ENCODE measurements around the gene SSTR3.

SSTR3 gene

DNA sequence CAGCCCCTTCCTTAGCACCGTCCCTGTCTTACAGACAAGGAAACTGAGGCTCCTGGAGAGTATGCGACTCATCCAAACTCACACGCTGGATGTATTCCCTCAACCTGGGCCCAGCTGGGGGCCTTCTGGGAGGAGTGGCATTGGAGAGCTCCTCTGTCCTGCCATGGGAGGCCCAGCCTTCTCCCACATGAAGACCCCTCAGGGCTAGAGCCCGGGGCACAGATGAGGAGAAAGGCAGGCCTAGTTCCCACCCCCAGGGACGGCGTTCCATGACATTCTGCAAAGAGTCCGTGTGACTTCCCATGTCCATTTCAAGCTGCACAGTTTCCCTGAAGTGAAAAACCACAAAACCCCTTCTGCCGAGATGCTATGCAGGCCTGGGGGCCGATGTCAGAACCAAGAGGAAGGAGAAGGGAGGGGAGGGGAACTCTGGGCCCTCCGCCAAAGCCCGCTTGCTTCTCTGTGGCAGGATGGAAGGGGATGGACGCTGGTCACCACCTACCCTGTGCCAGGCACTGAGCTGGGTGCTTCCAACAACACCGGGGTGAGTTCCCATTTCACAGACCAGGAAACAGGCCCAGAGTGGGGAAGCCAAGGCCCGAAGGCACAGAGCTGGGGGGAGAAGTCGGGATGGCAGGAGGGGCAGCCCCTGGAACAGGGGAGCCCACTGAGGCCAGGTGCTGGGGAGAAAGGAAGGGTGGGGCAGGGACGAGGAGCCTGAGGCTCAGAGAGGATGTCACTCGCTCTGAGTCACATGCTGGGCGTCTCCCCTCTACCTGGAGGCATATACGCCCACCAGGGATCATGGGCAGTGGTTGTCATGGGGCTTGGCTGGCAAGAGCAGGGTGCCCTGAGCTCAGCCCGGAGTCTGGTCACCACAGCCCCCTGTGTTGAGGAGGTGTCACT is 16.1 kb upstream of the SSTR3 start:
- no peak for DNase-seq

DNA sequence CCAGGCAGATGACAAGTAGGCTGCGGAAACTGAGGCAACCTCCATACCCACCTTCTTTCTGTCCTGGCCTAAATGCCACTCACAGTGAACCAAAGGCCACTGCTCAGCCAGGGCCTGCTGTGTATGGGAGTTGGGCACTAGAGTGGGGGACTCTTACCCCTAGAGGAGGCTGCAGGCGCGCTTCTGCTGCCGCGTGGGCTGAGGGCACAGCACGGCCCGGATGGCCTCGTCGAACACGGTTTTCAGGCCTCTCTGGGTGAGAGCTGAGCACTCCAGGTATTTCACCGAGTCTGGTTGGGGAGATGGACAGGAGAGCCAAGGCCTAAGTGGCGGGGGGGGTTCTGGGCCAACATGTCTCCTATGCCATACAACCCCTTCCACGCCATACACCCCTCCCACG is 14.2 kb upstream of the SSTR3 start:
- no peak for DNase-seq

DNA sequence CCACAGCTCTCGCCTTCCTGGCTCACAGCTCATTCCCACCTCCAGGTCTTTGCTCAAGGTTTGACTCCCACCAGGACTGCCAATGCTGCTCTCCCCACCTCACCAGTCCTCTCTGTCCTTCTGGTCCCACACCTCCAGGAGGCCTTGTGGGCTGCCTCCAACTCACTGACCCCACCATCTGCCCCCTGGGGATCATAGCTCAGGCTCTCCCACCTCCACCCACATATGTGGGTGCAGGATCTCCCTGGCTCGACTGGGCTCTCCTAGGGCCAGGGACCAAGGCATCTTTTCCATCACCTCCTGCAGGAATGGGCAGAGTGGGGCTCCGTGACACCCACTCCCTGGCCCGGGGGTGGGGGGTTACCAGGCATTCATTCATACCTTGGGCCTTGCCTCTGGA is 13.8 kb upstream of the SSTR3 start:
- no peak for DNase-seq

DNA sequence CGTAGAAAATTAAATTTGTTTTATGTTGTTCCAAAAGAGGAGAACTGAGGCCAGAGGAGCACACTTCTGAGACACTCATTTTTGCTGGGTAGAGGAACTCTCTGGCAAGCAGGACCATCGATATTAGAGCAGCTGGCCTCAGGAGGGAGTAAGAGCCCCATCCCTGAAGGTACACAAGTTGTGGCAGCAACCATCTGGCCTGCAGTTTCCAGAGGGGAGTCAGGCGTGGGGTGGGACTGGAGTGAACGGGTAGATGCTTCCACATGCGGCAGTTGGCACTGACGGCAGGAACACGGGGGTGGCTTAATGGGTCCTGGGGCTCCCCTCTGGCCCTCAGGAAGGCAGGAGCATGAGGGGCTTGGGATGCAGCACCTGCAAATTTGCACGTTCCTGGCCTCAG is 13.2 kb upstream of the SSTR3 start:
- DNase-seq = no peak

DNA sequence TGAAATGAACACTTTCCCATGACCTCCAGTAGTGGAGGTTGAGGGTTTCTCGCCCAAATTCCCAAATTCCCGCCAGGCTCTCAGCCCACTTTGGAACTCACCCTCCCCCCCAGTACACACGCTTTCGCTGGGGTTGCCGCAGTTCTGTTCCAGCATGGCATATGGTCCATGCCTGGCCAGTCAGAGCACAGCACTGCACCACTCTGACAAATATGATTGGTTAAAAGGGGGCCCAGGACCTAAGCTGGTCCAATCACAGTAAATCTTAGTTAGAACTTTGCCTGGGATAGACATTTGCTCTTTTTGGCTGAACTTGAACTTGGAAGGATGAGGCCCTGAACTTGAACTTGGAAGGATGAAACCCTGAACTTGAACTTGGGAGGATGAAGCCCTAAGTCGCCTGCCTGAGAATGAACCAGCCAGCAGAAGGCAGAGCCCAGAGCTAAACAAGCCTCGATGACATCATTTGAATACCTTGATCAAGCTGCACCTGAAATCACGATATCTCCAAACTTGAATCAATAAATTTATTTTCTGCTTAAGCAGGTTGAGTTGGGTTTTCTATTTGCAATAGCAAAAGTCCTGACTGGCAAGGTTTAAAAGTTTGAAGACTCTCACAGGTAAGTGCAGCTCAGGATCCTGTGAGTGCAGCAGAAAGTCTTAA is 12.6 kb upstream of the SSTR3 start:
- no peak for DNase-seq

DNA sequence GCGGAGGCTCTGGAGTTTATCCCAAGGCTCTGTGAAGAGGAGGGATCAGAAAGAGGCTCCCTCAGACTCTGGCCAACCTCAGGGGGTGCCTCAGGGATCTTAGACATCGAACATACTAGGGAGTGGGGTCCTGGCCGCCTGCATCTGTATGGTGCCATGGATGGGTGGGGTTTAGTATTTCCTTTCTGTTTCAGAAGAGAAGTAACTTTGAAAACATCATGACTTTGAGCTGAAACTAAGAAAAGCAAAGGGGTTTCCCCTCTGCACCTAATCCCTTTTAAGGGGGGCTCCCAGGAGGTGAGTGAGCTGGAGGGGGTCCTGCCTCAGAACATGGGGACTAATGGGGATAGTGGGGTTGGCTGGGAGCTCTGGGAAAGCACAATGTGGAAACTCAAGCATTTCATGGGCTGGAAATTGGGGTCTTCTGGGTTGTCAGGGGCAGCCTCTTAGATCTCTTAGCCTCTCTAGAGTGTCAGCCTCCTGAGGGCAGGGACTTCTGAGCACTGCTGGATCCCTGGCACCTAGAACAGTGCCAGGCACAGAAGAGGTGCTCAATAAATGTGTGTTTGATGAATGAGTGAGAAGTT is 11.8 kb upstream of the SSTR3 start:
- no peak for DNase-seq

DNA sequence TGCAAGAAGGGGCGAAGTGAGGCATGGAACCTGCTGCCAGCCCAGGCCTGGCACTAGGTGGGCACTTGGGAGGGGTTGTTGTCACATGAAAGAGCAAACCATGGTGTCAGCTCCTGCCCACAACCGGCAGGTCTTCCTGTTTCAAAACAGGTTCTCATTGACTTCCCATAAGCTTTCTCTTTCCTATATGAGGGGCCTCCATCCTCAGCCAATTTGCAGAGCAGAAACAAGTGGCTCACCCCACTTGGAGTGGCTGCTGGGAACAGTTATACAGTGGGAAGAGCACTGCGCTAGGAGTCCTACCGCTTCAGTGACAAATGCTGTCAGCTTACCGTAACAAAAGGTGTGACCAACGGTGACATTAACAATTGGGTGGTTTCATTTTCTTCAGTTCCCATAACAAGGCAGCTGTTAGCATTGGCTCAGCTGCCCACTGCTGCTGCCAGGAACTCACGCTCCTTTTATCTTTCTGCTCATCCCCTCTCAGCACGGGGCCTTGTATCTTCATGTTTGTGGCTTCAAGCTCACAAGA is 10.2 kb upstream of the SSTR3 start:
- DNase-seq = no peak

DNA sequence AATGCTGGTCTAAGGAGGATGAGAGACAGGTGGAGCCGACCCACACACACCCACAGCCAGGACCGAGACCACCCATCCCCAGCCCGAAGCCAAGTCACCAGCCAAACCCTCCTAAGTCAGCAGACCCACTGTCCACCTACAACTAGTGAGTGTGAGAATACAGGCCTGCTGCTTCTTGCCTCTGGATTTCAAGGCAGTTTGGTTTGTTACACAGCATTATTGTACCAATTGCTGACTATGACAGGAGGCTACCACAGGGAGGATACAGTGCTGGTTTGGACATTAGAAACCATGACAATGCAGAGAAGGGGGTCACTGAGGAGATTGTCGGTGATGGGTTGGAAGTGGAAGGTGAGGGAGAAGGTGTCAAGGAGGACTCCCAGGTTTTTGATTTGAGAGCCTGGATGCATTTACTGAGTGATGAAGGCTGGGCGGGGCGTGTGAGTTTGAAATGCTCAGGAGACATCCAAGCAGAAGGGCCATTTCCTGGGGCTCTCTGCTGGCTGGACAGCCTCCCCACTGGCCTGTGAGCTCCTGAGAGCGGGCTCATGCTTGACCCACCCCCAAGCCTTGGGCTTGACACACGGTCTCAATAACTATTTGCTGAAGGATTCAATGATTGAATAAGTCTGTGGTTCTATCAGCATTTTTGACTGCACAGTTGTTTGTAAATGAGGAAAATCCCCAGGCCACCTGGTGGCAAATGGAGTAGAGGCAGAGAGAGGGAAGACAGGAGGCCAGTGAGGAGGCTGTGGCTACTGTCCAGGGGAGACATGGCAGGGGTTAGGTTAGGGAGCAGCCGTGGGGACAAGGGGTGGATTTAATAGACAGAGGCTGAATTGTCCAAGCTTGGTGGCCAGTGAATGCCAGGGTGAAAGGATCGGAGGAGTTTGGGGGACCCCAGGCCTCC is 9.4 kb upstream of the SSTR3 start:
- DNase-seq = no peak

- DNase-seq = no peak
Measured at GRCh38 chr22:37220543-37220981, 8.3 kb upstream of the SSTR3 start.

DNA sequence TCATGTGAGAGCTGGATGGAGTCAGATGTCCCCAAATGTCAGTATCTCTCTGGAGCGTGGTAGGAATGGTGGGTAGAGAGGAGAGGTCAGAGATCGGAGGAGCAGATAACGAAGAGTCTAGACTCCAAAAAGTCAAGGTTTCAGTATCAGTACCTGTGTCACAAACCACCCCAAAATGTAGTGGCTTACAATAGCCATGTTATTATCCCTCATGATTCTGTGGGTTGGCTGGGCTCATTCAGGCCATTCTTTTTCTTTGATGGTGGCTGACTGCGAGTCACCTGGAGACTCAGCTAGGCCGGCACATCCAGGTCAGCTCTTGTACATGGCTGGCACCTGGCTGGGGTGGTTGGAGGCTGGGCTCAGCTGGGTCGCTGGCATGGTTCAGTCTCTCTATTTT is 7.3 kb upstream of the SSTR3 start:
- no peak for DNase-seq

DNA sequence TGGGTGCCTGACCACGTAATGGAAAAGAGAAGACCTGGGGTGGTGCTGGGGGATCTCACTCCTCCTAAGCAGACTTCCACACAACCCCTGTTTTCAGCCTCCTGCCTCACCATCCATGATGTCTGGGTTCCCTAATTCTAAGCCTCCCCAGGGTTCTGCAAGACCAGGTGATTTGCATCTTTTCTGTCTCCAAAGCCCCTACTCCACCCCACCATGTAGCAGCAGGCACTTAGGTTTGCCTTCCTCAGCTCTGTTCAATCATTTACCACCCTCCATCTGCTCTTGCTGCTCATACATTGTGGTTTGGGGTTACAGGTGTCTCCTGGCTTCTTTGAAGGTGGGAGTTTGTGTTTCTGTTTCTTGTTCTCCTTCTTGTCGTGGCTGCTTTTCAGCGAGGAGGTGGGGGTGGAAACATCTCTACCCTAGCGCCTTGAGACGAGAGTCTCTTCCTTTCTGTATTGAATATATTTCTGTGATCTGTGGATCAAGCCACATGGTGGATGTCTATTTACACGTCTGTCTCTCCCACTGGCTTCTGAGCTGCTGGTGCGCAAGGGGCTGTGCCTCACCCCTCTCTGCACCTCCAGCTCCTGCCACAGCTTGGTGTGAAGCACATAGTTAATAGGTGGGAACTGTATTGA is 6.6 kb upstream of the SSTR3 start:
- DNase-seq = no peak

GRCh38 chr22:37218399-37218770 is 6.1 kb upstream of the SSTR3 start:
- DNase-seq = no peak

- DNase-seq = no peak
Measured at GRCh38 chr22:37215890-37216289, 3.6 kb upstream of the SSTR3 start.

GRCh38 chr22:37214731-37215030 is 2.4 kb upstream of the SSTR3 start:
- DNase-seq = no peak

- DNase-seq = no peak
Measured at GRCh38 chr22:37213941-37214730, 1.9 kb upstream of the SSTR3 start.

- no peak for DNase-seq
Measured at GRCh38 chr22:37213218-37213855, 1.1 kb upstream of the SSTR3 start.

DNA sequence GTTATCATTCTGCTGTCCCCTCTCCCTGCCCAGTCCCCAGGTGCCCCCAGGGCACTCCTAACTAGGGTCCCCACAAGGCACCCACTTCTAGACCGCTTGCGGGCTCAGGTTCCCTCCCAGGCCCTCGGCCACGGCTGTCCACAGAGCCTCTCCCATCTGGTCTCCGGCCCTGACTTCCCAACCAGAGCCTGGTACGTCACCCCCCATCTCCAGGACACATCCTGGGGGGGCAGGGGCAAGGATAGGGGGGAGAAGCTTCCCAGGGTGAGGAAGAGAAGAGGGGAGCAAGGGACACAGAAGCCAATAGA is 457 bp downstream of the SSTR3 start:
- DNase-seq = no peak

DNA sequence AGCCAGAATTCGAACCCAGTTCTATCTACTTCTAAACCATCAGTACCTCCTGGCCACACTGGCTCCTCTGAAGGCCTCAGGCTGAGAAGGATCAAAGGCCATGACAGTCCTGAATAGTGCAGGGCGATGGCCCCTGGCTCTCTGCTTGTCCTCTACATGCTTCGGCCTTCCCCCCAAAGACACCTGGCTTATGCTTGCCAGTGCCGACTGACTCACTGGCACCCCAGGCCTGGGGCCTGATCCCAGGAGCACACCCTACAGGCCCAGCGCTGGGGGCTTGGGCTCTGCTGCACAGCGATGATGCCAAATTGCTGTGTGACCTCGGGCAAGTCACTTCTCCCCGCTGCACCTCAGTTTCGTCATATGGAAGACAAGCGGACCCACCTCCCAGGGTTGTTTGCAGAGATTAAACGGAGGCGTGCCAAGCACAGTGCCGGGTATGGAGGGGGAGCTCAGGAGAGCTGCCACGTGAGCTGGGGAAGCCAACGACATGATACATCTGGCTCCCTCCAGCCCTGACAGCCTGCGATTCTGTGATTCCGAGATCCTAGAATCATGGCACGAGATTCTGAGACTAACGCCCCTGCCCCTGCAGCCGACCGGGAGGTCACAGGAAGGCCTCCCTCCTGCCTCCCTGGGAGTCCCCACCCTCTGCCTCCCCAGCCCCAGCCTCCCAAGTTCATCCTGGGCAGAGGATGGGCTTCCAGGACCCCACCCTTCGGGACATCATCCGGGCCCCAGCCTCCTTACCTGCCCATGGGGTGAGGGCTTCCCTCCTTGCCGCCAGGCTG is 1.0 kb downstream of the SSTR3 start:
- DNase-seq = no peak

GRCh38 chr22:37210041-37210803 is 2.1 kb downstream of the SSTR3 start:
- DNase-seq = no peak

All from SHP77 (cell line).